ENCODE results near the gene DCBLD1. TPM values are rescaled to one million over a fixed set of nuclear protein-coding genes. Genes with fewer than 3 reads are reported as not detected.

Gene DCBLD1
- total RNA-seq, 2 experiments from 2014 or later = 2.2 to 2.3 TPM

- no peak overlapping the region for H3K27ac Mint-ChIP-seq
- no peak for ATAC-seq
These were observed 51.3 kb downstream of the DCBLD1 start for GRCh38 chr6:117533775-117534174.

GRCh38 chr6:117534974-117535373, 52.5 kb downstream of the DCBLD1 start:
- POLR2A ChIA-PET = no interaction called here
- Mint-ChIP-seq H3K27ac (no peak overlapping the region), H3K27me3 (peaks cover 3% of the 10 kb centered on the region), H3K36me3 (ENCODE audit: low read depth) (no peaks in the 10 kb centered on the region), H3K4me1 (ENCODE audit: low read depth) (no peaks in the 10 kb centered on the region), H3K4me3 (no peak overlapping the region), H3K9me3 (no peaks in the 10 kb centered on the region)
- intact Hi-C loops (cut with micrococcal nuclease) = no loop called here
- DNase-seq (no peak), ATAC-seq (no peak)
- CTCF ChIA-PET = interaction anchor here (0.7 kb wide), 1 partner anchor 21 kb away, joined by 3 read pairs; no protein-coding TSS in a partner anchor
- no peak for TF ChIP-seq CTCF (IDR thresholded peaks at IDR 0.05)

More at GRCh38 chr6:117533775-117534174, 51.3 kb downstream of the DCBLD1 start:
- ChIA-PET POLR2A (no interaction called here), CTCF (no interaction called here)
- no peaks in the 10 kb centered on the region for H3K4me1 Mint-ChIP-seq (ENCODE audit: low read depth)
- peaks cover 3% of the 10 kb centered on the region for H3K27me3 Mint-ChIP-seq
- intact Hi-C loops (cut with micrococcal nuclease) = no loop called here
- no peak for TF ChIP-seq CTCF (IDR thresholded peaks at IDR 0.05)
- DNase-seq = no peak
- no peak overlapping the region for H3K4me3 Mint-ChIP-seq
- H3K9me3 Mint-ChIP-seq = no peaks in the 10 kb centered on the region
- H3K36me3 Mint-ChIP-seq (ENCODE audit: low read depth) = no peaks in the 10 kb centered on the region

- Mint-ChIP-seq H3K4me3 (no peak overlapping the region), H3K36me3 (ENCODE audit: low read depth) (peaks cover 2% of the 10 kb centered on the region), H3K27me3 (peaks cover 3% of the 10 kb centered on the region), H3K27ac (no peak overlapping the region), H3K4me1 (ENCODE audit: low read depth) (no peaks in the 10 kb centered on the region), H3K9me3 (no peaks in the 10 kb centered on the region)
- ChIA-PET CTCF (no interaction called here), POLR2A (no interaction called here)
- ATAC-seq (no peak), DNase-seq (no peak)
- intact Hi-C loops (cut with micrococcal nuclease) = no loop called here
- TF ChIP-seq CTCF (IDR thresholded peaks at IDR 0.05) = no peak
These were observed 53.8 kb downstream of the DCBLD1 start for GRCh38 chr6:117536317-117536716.

GRCh38 chr6:117538615-117539014, 56.1 kb downstream of the DCBLD1 start:
- Mint-ChIP-seq H3K4me3 (no peak overlapping the region), H3K9me3 (no peaks in the 10 kb centered on the region), H3K27ac (no peak overlapping the region), H3K36me3 (ENCODE audit: low read depth) (peaks cover 2% of the 10 kb centered on the region), H3K4me1 (ENCODE audit: low read depth) (no peaks in the 10 kb centered on the region), H3K27me3 (peaks cover 3% of the 10 kb centered on the region)
- TF ChIP-seq CTCF (IDR thresholded peaks at IDR 0.05) = no peak
- intact Hi-C loops (cut with micrococcal nuclease) = no loop called here
- ChIA-PET POLR2A (no interaction called here), CTCF (no interaction called here)
- ATAC-seq (no peak), DNase-seq (no peak)

- intact Hi-C loops (cut with micrococcal nuclease) = no loop called here
- Mint-ChIP-seq H3K9me3 (no peaks in the 10 kb centered on the region), H3K4me3 (no peak overlapping the region), H3K36me3 (ENCODE audit: low read depth) (peaks cover 2% of the 10 kb centered on the region), H3K27ac (no peak overlapping the region), H3K4me1 (ENCODE audit: low read depth) (no peaks in the 10 kb centered on the region), H3K27me3 (peaks cover 3% of the 10 kb centered on the region)
- no peak for DNase-seq
- CTCF ChIA-PET = no interaction called here
- ATAC-seq = no peak
- POLR2A ChIA-PET = interaction anchor here (1.3 kb wide), 1 partner anchor 9 kb away, joined by 4 read pairs; no protein-coding TSS in a partner anchor
- no peak for TF ChIP-seq CTCF (IDR thresholded peaks at IDR 0.05)
These were observed 58.2 kb downstream of the DCBLD1 start for GRCh38 chr6:117540670-117541069.
